ENCODE data around the gene NR2C1. TPM values are rescaled to one million over a fixed set of nuclear protein-coding genes. Genes with fewer than 3 reads are reported as not detected.
A peak's percentile ranks its signal among the peaks of the same experiment; 100 is the strongest.

Gene NR2C1
- total RNA-seq, 1 experiment from 2014 or later: 45.4 TPM

GRCh38 chr12:95115641-95116040 is 42.2 kb upstream of the NR2C1 start (continued):
- TF ChIP-seq, protein P1, sequence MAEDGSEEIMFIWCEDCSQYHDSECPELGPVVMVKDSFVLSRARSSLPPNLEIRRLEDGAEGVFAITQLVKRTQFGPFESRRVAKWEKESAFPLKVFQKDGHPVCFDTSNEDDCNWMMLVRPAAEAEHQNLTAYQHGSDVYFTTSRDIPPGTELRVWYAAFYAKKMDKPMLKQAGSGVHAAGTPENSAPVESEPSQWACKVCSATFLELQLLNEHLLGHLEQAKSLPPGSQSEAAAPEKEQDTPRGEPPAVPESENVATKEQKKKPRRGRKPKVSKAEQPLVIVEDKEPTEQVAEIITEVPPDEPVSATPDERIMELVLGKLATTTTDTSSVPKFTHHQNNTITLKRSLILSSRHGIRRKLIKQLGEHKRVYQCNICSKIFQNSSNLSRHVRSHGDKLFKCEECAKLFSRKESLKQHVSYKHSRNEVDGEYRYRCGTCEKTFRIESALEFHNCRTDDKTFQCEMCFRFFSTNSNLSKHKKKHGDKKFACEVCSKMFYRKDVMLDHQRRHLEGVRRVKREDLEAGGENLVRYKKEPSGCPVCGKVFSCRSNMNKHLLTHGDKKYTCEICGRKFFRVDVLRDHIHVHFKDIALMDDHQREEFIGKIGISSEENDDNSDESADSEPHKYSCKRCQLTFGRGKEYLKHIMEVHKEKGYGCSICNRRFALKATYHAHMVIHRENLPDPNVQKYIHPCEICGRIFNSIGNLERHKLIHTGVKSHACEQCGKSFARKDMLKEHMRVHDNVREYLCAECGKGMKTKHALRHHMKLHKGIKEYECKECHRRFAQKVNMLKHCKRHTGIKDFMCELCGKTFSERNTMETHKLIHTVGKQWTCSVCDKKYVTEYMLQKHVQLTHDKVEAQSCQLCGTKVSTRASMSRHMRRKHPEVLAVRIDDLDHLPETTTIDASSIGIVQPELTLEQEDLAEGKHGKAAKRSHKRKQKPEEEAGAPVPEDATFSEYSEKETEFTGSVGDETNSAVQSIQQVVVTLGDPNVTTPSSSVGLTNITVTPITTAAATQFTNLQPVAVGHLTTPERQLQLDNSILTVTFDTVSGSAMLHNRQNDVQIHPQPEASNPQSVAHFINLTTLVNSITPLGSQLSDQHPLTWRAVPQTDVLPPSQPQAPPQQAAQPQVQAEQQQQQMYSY (CRISPR knock-in tag; IDR thresholded peaks at IDR 0.05): no peak
- TF ChIP-seq SP1 (CRISPR knock-in tag; conservative IDR thresholded peaks at IDR 0.05) (no peak), STAT6 (CRISPR knock-in tag; conservative IDR thresholded peaks at IDR 0.05; ENCODE audit: low read depth) (no peak), OVOL2 (CRISPR knock-in tag; IDR thresholded peaks at IDR 0.05; ENCODE audit: borderline replicate concordance) (no peak), CBFB (CRISPR knock-in tag; IDR thresholded peaks at IDR 0.05; ENCODE audit: low read depth) (no peak), FOXJ3 (CRISPR knock-in tag; IDR thresholded peaks at IDR 0.05; ENCODE audit: borderline replicate concordance) (no peak), CDX4 (CRISPR knock-in tag; IDR thresholded peaks at IDR 0.05; ENCODE audit: borderline replicate concordance) (no peak), CREM (CRISPR knock-in tag; IDR thresholded peaks at IDR 0.05) (no peak), SMAD4 (CRISPR knock-in tag; IDR thresholded peaks at IDR 0.05) (no peak), ZMAT4 (CRISPR knock-in tag; IDR thresholded peaks at IDR 0.05) (no peak), ATF3 (CRISPR knock-in tag; conservative IDR thresholded peaks at IDR 0.05) (no peak), NR3C1 (CRISPR knock-in tag; conservative IDR thresholded peaks at IDR 0.05; ENCODE audit: low read depth) (no peak)
- TF ChIP-seq, protein P2, sequence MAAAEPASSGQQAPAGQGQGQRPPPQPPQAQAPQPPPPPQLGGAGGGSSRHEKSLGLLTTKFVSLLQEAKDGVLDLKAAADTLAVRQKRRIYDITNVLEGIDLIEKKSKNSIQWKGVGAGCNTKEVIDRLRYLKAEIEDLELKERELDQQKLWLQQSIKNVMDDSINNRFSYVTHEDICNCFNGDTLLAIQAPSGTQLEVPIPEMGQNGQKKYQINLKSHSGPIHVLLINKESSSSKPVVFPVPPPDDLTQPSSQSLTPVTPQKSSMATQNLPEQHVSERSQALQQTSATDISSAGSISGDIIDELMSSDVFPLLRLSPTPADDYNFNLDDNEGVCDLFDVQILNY (CRISPR knock-in tag; IDR thresholded peaks at IDR 0.05): no peak
- TF ChIP-seq, protein P3, sequence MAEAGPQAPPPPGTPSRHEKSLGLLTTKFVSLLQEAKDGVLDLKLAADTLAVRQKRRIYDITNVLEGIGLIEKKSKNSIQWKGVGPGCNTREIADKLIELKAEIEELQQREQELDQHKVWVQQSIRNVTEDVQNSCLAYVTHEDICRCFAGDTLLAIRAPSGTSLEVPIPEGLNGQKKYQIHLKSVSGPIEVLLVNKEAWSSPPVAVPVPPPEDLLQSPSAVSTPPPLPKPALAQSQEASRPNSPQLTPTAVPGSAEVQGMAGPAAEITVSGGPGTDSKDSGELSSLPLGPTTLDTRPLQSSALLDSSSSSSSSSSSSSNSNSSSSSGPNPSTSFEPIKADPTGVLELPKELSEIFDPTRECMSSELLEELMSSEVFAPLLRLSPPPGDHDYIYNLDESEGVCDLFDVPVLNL (CRISPR knock-in tag; IDR thresholded peaks at IDR 0.05; ENCODE audit: borderline replicate concordance, low read depth): no peak

- no peaks in the 10 kb centered on the region for H3K9me3 Mint-ChIP-seq
- POLR2A ChIA-PET: interaction anchor here (0.6 kb wide), 1 partner anchor 217 kb away, joined by 3 read pairs; no protein-coding TSS in a partner anchor
- peak overlapping the region; percentile 29 for H3K27ac Mint-ChIP-seq
- CTCF ChIA-PET: interaction anchor here (0.6 kb wide), 2 partner anchors 9 to 201 kb away, joined by 3 read pairs; no protein-coding TSS in a partner anchor
- TF ChIP-seq, protein P4, sequence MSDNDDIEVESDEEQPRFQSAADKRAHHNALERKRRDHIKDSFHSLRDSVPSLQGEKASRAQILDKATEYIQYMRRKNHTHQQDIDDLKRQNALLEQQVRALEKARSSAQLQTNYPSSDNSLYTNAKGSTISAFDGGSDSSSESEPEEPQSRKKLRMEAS (CRISPR knock-in tag; IDR thresholded peaks at IDR 0.05): peak; percentile 45; the same call in 1 of the 2 replicates
- TF ChIP-seq ZNF396 (CRISPR knock-in tag; IDR thresholded peaks at IDR 0.05; ENCODE audit: borderline replicate concordance): no peak
- H3K4me1 Mint-ChIP-seq: peaks cover 36% of the 10 kb centered on the region
- H3K36me3 Mint-ChIP-seq: peaks cover 19% of the 10 kb centered on the region
- H3K27me3 Mint-ChIP-seq (ENCODE audit: low read depth): no peaks in the 10 kb centered on the region
- ATAC-seq (peak; percentile 60), DNase-seq (ENCODE audit: low spot score) (no peak)
- H3K4me3 Mint-ChIP-seq: no peak overlapping the region
These were observed 41.5 kb upstream of the NR2C1 start for GRCh38 chr12:95114766-95115405.
